Uterus (tissue), 2 donors: ENCODE results near the gene MCM10.

Experiments used
- CTCF ChIP-seq, 4 experiments: fragments of 200-600 bp in 2 of 4; fragments of 450-650 bp in 2 of 4; sonication (generic) in 2 of 4; IDR thresholded peaks; one replicate each; pipeline ENCODE4 v1.5.1; 2016 to 2019; ENCODE audit warnings: antibody characterized with exemption in 4 of 4, mild to moderate bottlenecking in 2 of 4, moderate library complexity in 1 of 4
- POLR2A ChIP-seq, 2 donors: fragments of 450-650 bp; IDR thresholded peaks; one replicate each; pipeline ENCODE4 v1.6.1; 2016; ENCODE audit warnings: antibody characterized with exemption in 2 of 2, mild to moderate bottlenecking in 1 of 2, moderate library complexity in 1 of 2

GRCh38 chr10:13139676-13140075, 21.7 kb upstream of the MCM10 start:
- TF ChIP-seq POLR2A (IDR thresholded peaks at IDR 0.05) = no peak
- TF ChIP-seq CTCF (IDR thresholded peaks at IDR 0.05) = no peak
